T-helper 2 cell (primary cell): Measurements from ENCODE around the gene DNAJC3.
A peak's percentile ranks its signal among the peaks of the same experiment; 100 is the strongest.
"Not testable (repeated sequence)": the region's sequence is repeated elsewhere in the genome, so short reads cannot be mapped to it uniquely, and the experiment has no call there.

ENCODE experiments used
- DNase-seq, 5 experiments: peaks; one replicate each; pipeline versions ENCODE4 v3.0.0 to v3.0.0-alpha.2; 2012 to 2022

Gene DNAJC3

DNA sequence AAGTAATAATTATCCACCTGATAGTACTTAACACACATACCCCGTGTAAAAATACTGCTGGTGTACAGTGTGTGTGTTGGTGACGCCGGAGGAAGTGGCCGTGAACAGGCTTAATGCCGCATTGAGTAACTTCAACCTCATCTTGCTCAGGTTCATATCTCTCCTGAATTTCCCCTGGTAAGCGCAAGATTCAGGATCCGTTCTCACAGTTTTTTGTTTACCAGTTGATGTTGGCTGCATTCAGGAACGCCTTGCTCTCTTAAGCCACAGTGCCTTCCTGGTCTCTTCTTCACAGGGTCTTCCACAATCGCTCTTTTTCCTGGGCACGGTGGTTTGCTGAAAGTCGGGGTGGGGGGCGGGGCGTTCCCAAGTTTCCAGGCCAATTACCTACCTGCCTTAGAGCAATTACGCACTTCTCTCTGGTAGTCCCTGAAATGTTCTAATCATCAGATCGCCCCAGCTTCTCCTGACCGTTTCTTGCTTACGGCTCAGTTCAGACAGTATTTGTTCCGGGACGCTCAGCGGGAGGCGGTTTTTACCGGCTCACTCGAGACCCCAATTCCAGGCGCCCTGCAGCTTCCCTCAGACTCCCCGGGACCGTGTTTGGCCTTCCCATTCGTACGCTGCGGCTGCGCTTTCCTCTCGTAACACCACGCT lies 706 bp upstream of the DNAJC3 start:
- DNase-seq, result peak in 3 of 5 experiments; percentile 13 to 75 (median 30)

DNA sequence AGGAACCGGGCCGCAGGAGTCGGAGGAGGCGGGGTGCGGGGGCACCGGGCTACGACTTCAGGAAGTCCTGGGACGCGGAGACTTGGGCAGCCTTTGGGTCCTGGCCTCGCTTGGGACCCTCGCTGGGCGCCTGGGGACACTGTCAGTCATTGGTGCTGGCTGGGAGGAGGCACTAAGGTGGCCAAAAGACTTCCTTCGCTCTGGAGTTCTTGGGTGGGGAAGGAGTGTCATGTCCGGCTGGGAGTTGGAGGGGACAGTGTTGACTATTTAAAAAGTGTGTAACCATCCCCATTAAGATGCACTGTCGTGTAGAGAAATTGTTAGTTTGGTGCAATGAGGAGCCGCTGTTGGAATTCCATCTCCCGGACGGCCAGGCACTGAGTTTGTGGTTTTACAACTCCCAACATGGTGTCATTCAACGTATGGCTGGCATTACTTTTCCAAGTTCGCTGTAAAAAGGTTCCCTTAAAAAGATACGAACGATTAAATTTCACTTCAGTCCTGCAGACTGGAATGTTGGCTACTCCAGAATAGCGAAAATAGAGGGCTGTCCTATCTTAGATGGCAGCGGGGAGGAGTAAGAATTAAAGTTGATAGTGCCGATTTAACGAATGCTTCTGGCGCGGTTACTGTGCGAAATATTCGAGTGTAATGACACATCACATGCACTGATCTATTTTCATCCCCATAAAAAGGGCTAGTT lies 776 bp downstream of the DNAJC3 start:
- peak in 1 of 5 experiments; percentile 41 for DNase-seq

DNA sequence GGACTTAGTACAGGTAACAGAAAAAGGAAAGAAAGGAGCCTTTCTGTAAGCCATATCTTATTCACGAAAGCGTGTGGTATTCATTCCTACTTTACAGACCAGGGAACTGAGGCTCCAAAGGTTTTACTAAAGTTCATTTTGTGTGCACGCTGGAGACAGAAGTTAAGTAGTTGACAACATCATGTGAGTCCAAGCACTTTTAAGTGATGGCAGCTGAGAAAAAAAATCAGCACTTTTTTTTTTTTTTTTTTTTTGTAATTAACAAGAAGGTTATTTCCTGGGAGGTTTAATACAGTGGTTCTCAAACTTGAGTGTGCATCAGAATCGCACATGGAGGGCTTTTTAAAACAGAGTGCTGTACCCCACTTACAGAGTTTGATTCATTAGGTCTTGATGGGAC lies 2.0 kb downstream of the DNAJC3 start:
- DNase-seq, result no peak

DNA sequence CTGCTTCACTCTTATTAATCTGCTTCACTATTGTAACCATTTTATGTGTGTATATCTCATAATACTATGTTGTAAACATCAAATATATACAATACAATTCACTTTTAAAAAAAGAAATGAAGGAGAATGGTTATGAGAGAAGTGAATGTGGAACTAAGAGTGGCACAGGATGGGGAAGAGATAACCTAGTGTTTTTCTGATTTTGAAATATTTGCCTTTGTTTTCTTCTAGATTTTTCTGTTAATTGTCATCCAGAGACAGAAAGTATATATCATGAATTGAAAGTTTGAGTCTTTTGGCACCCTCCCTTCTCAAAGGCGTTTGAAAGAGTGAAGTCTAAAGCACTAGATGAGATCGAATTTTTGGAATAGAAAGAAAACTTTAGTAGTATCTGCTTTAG lies 2.8 kb downstream of the DNAJC3 start:
- DNase-seq, result no peak

DNA sequence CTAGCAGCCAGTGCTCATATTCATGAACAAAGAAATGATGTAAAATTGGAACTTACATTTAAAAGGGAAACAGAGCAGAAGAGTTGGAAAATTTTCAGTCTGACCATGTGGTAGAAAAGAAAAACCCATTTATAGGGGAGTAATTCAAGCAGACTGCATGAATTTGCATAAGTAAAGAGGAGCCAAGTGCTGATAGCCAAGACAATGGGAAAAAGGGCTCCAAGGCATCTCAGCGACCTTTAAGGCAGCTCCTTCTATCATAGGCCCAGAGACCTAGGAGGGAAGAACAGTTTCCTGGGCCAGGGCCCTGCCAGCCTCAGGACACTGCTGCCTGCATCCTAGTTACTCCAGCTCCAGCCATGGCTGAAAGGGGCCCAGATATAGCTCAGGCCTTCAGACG lies 7.5 kb downstream of the DNAJC3 start:
- DNase-seq, result no peak

DNA sequence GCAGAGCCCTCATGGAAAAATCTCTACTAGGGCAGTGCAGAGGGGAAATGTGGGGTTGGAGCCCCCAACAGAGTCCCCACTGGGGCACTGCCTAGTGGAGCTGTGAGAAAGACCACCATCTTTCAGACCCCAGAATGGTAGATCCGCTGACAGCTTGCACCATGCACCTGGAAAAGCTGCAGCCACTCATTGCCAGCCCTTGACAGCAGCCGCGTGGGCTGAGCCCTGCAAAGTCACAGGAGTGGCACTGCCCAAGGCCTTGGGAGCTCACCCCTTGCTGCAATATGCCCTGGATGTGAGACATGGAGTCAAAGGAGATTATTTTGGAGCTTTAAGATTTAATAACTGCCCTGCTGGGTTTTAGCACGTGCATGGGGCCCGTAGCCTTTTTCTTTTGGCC lies 8.0 kb downstream of the DNAJC3 start:
- not testable (repeated sequence) for DNase-seq

DNA sequence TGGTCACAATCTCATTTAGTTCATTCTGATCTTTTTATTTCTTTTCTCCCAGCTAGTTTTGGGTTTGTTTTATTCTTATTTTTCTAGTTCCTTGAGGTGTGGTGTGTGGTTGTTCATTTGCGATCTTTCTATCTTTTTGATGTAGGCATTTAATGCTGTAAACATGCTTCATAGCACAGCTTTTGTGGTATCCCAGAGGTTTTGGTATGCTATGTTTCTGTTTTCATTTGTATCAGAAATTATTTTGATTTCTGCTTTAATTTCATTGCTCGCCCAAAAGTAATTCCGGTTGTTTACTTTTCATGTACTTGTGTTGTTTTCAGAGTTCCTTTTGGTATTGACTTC lies 12.6 kb downstream of the DNAJC3 start:
- no peak for DNase-seq

DNA sequence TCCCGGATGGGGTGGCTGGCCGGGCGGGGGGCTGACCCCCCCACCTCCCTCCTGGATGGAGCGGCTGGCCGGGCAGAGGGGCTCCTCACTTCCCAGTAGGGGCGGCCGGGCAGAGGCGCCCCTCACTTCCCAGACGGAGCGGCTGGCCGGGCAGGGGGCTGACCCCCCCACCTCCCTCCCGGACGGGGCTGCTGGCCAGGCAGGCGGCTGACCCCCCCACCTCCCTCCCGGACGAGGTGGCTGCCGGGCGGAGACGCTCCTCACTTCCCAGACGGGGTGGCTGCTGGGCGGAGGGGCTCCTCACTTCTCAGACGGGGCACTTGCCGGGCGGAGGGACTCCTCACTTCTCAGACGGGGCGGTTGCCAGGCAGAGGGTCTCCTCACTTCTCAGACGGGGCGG lies 14.0 kb downstream of the DNAJC3 start:
- DNase-seq, result not testable (repeated sequence)

DNA sequence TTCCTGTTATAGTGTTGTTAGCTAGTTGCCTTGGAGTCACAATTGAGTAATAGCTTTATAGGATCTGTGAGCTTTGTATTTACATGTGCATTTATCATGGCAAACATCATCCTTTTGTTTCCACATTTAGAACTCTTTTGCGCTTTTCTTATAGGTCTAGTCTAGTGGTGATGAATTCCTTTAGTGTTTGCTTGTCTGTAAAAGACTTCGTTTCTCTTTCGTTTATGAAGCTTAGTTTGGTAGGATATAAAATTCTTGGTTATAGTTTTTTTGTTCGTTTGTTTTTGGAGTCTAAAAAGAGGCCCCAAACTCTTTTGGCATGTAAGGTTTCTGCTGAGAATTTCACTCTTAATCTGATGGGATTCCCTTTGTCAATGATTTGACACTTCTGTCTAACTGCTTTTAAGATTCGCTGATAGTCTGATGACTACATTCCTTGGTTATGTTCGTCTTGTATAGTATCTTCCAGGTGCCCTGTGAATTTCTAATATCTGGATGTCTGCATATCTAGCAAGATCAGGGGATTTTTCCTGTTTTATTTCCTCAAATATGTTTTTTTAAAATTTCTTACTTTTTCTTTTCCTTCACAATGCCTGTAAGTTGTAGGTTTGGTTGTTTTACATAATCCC lies 20.2 kb downstream of the DNAJC3 start:
- DNase-seq, result no peak

DNA sequence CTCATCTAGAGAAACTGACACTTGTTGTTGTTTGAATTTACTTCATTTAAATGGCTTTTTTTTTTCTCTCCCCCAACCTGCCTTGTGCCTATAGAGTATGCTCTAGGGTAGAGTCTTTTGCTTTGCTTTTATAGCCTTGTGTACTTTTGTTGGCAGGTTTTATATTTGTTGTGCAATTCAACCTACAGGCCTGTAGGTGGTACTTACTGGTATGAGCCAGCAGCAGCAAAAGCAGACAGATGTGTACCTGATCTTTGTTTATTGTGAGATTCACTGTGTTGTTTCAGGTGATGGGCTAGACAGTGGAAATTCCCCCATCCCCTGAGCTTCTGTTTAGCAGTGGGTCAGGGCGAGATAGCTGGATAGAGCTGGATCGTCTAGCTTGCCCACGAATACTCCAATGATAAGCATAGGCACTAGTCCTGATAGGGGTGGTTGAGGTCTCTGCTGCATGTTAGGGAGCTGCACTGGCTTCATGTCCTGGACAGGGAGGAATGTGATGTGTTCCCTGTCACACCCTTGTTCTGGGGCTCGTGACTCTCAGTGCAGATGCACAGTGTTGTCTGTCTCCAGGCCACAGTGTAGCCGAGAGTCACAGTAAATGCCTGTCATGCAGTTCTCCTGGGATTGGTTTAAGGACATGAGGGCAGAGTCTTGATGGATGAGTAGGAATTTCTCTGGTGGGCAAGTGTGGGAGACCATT lies 21.3 kb downstream of the DNAJC3 start:
- no peak for DNase-seq

DNA sequence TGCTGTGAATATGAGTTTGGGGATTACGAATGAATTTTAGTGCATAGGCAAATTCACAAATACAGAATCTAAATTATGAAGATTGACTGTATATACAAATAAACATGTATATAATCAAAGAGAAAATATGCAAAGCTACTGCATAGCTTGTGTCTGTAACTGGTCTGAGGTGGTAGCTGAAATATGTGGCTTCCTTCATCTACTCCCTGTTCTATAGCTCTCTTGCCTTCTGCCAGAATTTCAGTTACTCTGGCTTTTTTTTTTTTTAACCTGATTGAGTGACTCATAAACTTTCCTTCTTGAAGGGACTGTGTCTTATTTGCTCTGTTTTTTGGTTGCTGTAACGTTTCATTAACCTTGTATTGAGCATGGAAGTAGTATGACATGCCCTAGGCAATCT lies 26.6 kb downstream of the DNAJC3 start:
- no peak for DNase-seq

DNA sequence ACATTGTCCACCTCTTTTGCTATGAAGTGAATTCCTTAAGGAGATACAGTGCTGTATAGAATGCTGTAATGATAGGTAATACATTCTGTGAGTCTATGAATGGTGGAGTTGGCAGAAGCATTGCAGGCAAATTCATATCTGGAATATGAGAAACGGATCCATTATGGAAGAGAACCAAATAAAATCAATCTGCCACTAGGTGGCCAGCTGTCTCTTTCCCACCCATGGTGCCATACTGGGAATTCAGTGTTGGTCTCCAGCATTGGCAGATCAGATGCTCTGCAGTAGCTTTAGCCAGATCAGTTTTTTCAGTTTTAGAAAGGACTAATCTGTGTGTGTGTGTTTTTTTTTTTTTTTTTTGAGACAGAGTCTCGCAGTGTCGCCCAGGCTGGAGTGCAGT lies 27.6 kb downstream of the DNAJC3 start:
- DNase-seq, result no peak

DNA sequence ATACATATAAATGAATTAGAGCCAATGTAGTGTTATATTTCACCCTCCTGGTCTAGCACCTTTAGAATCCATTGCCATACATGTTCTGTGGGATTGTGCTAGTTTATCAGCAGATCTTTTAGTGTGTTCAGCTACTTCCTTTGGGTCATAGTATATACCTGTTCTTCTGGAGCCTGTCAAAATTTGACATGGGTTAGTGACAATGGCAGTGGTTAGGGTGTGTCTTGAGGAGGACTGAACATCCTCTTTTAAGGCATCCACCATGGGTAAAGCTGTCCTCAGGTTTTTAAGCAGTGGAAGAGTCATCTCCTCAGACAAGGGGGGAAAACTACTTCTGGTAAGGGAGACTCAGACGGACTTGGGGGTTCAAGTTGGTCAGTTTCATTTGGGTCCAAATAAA lies 29.4 kb downstream of the DNAJC3 start:
- DNase-seq, result no peak

DNA sequence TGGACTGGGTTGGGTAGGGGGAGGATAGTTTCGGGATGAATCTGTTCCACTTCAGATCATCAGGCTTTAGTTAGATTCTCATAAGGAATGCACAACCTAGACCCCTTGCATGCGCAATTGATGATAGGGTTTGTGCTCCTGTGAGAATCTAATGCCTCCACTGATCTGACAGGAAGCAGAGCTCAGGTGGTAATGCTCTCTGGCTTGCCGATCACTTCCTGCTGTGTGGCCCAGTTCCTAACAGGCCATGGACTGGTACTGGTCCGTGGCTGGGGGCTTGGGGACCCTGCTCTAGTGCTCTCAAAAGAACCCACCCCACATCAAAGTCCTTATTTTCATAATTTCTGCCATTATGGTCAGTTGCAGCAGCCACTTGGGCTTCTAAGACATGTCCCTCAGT lies 30.1 kb downstream of the DNAJC3 start:
- no peak for DNase-seq

DNA sequence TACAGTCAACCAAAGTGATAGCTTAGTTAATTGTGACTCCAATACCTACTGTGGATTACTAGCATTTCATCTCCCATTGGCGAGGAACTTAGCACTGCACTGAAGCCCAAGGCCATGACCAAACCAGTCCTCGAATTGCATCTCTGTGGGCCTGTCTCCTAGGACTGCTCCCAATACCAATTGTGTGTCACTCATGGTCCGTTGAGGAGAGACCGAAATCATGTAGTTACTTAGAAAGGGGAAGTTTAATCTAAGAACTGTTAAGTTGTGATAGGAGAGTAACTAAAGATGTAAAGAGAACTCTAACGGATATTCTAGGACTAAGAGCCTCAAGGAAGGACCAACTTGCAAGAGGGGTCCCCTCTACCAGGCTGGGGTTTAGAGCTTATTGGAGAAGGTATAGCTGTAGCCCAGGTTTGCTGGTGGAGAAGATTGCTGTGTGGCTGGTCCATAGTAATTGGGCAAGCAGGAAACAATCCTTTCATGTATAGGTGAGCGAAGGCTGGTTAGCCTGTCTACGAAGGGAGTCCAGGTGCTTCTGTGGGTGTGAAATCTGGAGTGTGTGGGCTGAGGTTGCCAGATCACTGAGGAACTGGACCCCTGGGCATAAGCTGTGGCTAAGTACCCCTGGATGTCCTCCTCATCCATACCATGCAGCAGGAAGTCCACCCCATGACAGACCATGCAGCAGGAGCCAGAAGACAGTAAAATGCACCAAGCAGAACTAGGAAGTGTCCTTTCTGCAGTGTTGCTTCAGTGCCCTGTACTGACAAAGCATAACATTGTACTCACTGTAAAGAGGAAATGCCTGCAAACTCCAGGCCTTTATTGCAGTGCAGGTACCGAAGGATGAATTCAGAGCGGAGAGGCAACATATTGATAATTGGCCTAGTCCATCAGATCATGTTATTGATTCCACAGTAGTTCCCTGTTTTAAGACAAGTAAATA lies 30.8 kb downstream of the DNAJC3 start:
- DNase-seq, result no peak

DNA sequence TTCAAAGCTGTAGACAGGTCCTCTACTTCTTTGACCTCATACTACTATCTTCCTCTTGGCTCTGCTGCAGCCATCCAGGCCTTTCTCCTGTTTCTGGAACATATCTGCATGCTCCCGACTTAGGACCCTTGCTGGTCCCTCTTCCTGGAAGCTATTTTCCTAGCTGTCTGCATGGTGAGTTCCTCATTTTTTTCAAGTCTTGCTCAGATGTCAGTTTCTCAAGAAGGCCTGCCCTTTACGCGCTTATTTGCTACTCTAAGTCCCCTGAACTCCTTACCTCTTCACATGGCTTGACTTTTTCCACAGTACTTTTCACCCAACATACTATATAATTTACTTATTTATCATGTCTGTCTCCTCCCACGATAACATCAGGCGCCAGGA lies 31.4 kb downstream of the DNAJC3 start:
- no peak for DNase-seq

DNA sequence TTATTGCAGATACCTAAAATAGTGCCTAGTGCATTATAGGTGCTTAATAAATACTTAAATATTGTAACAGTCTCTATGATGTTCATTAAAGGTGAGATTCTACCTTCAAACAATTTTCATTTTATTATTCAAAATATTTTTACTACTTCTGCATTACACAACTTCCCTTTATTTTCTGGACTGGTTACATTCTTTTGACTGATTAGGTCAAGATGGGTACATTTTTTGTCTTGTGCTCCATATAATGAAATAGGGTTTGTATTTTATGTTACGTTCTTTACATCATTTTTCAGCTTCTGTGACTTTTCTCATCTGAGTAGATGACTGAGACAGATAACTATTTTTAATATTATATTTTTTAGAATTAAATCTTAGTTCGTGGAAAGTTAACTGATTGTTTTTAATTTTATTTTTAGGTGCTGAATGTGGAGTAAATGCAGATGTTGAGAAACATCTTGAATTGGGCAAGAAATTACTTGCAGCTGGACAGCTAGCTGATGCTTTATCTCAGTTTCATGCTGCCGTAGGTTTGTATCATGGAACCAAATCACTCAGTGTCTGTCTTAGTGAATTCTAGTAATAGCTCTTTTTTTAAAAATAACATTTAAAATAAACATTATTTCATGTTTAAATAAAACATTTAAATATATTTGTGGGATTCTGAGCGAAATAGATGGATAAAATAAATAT lies 32.0 kb downstream of the DNAJC3 start:
- DNase-seq, result no peak

DNA sequence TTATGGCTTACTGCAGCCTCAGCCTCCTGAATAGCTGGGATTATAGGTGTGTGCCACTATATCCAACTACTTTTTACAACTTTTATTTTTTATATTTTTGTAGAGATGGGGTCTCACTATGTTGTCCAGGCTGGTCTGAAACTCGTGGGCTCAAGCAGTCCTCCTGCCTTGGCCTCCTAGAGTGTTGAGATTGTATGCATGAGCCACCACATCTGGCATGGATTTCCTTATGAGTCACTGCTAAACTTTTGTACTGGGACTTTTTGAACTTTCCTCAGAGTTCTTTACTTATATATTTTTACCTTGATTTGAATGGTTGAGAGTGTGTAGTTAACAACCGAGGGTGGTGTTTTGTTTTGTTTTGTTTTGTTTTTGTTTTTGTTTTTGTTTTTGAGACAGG lies 33.4 kb downstream of the DNAJC3 start:
- no peak for DNase-seq

DNA sequence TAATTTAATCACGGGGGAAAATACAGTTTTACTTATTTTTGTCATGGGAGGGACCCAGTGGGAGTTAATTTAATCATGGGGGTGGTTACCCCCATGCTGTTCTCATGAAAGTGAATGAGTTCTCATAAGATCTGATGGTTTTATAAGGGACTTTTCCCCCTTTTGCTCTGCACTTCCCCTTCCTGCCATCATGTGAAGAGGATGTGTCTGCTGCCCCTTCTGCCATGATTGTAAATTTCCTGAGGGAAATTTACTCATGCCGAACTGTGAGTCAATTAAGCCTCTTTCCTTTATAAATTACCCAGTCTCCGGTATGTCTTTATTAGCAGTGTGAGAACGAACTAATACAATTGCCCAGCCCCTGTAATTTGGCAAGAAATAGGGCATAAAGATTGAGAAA lies 35.9 kb downstream of the DNAJC3 start:
- DNase-seq, result not testable (repeated sequence)

DNA sequence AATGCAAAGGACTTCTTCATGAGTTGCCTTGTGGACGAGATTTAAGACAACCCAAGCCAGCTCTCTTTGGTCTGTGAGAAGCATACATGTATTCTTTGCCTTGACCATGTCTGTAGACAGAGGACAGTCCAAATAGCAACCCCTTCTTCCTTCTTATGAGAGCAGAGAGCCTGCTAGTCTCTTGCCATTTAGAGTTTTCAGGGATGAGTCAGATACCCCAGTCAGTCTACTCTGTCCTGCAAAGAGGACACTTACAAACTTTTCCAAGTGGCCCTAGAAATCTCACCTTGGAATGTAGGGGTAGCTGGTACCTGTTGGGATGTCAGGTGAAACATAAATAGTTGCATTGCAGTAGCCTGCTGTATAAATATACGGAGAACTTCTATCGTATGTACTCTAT lies 36.7 kb downstream of the DNAJC3 start:
- DNase-seq, result no peak

DNA sequence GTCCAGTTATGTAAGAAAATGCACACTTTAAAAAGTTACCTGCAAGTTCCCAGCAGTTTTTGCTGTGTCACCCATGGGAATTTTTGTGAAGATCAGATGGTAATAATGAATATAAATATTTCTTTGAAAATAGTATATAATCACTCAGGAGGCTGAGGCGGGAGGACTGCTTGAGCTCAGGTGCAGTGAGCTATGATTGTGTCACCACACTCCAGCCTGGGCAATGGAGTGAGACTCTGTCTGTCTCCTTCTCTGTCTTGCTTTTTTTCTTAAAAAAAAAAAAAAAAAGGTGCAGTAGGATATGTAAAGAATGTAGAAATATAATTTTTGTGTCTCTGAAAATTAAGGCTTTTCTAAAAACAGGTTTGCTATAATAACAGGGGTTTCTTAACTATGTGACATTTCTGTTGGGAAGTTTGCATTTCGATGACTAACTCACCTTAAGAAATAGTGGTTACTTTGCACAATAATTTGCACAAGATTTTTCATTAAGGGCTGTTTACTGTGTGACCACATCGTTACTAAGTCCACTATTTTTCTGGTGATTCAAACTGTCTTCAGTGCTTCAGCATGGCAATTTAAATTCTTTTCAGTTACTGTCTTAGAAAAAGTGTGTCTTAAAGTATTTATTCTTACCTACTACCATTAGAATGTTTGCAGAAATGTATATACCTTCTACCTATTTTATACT lies 37.3 kb downstream of the DNAJC3 start:
- no peak for DNase-seq
